C4-2B (cell line): Measurements from ENCODE around the gene ACOXL.

Experiments used
- H3K27ac ChIP-seq: fragments of 450-650 bp; 2 replicates; pipeline ENCODE4 v1.5.1; 2017
- ZFX ChIP-seq: fragments of 450-650 bp; IDR thresholded peaks from 2 replicates; pipeline ENCODE4 v1.6.1; 2017
- TF ChIP-seq, protein P1 (sequence below): fragments of 450-650 bp; conservative IDR thresholded peaks from 2 replicates; pipeline ENCODE4 v1.5.1; 2017; ENCODE audit warnings: mild to moderate bottlenecking

ACOXL gene

GRCh38 chr2:110897966-110898365 lies 165.6 kb downstream of the ACOXL start:
- H3K27ac ChIP-seq = no peak overlapping the region
- no peak for TF ChIP-seq ZFX
- TF ChIP-seq, protein P1, sequence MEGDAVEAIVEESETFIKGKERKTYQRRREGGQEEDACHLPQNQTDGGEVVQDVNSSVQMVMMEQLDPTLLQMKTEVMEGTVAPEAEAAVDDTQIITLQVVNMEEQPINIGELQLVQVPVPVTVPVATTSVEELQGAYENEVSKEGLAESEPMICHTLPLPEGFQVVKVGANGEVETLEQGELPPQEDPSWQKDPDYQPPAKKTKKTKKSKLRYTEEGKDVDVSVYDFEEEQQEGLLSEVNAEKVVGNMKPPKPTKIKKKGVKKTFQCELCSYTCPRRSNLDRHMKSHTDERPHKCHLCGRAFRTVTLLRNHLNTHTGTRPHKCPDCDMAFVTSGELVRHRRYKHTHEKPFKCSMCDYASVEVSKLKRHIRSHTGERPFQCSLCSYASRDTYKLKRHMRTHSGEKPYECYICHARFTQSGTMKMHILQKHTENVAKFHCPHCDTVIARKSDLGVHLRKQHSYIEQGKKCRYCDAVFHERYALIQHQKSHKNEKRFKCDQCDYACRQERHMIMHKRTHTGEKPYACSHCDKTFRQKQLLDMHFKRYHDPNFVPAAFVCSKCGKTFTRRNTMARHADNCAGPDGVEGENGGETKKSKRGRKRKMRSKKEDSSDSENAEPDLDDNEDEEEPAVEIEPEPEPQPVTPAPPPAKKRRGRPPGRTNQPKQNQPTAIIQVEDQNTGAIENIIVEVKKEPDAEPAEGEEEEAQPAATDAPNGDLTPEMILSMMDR = no peak

- TF ChIP-seq, protein P1 = no peak
- TF ChIP-seq ZFX = no peak
- no peak overlapping the region for H3K27ac ChIP-seq
Observed at GRCh38 chr2:110900191-110900590, 167.8 kb downstream of the ACOXL start.

DNA sequence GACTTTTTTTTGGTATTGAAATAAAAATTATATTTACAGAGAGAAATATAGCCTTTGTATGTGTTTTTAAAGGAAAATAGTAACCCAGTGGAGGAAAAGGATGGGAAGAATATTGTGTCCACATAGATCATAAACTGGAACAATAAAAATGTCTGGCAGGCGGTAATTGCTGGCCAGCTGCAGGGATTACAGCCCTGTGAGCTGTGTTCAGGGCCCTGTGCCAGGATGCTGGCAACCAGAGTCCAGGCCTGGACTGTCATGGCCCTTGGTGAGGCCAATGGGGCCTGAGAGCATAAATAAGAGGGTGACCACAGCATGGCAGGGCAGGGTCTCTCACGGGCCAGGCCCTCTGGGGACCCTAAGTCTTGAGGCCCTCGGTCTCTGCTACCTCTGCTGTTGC lies 171.2 kb downstream of the ACOXL start:
- no peak for TF ChIP-seq ZFX
- TF ChIP-seq, protein P1 = no peak
- H3K27ac ChIP-seq = no peak overlapping the region

GRCh38 chr2:110904116-110904778 lies 171.9 kb downstream of the ACOXL start:
- TF ChIP-seq ZFX = no peak
- TF ChIP-seq, protein P1 = no peak

DNA sequence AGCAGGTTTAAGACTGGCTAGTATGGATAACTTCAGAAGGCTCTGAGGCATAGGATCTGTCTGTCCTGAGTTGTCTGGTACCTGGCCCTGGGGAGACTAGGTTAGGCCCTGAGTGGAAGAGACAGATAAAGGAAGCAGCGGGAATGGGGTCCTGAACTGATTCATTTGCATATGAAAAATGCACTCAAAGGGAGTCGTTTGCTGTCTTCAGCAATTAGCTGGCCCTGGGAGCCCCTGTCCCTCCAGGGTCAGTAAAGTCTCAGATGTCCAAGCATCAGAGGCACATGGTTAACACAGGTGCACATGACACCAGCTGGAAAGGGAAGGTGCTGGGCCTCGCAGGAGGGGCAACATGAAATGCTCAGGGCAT lies 172.4 kb downstream of the ACOXL start:
- H3K27ac ChIP-seq = no peak overlapping the region
- no peak for TF ChIP-seq ZFX
- TF ChIP-seq, protein P1 = no peak

More at GRCh38 chr2:110904116-110904778, 171.9 kb downstream of the ACOXL start:
- no peak overlapping the region for H3K27ac ChIP-seq

GRCh38 chr2:110905217-110905616 lies 172.8 kb downstream of the ACOXL start:
- no peak for TF ChIP-seq ZFX
- TF ChIP-seq, protein P1 = no peak
- H3K27ac ChIP-seq = no peak overlapping the region

DNA sequence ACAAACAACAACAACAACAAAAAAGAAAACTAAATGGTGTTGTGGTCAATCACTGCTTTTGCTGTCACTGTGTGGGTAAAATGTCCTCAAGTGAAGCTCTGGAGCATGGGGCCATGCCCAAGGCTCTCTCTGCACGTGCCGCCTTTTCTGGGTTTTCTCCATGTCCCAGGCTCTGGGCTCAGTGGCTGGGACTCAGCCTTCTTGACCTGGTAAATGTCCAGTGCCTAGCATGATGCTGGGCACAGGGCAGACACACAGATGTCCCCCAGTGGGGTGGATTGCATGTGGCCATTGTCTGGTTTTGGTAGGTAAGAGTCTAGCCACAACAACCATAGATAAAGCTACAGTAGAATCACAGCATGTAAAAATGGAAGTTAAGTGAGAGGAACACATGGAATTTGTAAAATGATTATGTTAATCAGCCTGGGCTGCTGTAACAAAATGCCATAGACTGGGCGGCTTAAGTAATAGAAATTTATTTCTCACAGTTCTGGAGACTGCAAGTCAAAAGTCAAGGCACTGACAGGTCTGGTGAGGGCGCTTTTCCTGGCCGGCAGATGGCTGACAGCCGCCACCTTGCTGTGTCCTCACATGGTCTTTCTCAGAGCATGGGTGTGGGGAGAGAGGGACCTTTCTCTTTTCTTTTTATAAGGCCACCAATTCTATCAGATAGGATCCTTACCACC lies 174.4 kb downstream of the ACOXL start:
- no peak overlapping the region for H3K27ac ChIP-seq
- TF ChIP-seq, protein P1 = no peak
- TF ChIP-seq ZFX = no peak
